Activated CD8-positive, alpha-beta memory T cell treated with anti-CD3 and anti-CD28 coated beads, Interleukin-2, amount 50 U/mL, for 1 hour (primary cell): Measurements from ENCODE around the gene LSM7.

ENCODE experiments used
- DNase-seq: peaks from one replicate; pipeline ENCODE4 v3.0.0-alpha.2; 2020; ENCODE audit errors: extremely low read depth

Gene LSM7

GRCh38 chr19:2323707-2324106 lies 4.7 kb downstream of the LSM7 start:
- DNase-seq: no peak

- no peak for DNase-seq
Measured at GRCh38 chr19:2321565-2322283, 6.7 kb downstream of the LSM7 start.

- no peak for DNase-seq
Measured at GRCh38 chr19:2320939-2321338, 7.4 kb downstream of the LSM7 start.

- DNase-seq: no peak
Measured at GRCh38 chr19:2320049-2320448, 8.3 kb downstream of the LSM7 start.

GRCh38 chr19:2319551-2319950 lies 8.8 kb downstream of the LSM7 start:
- no peak for DNase-seq

GRCh38 chr19:2318923-2319322 lies 9.5 kb downstream of the LSM7 start:
- DNase-seq: no peak

GRCh38 chr19:2317756-2318155 lies 10.6 kb downstream of the LSM7 start:
- no peak for DNase-seq

GRCh38 chr19:2317300-2317699 lies 11.1 kb downstream of the LSM7 start:
- DNase-seq: no peak

GRCh38 chr19:2315818-2316353 lies 12.5 kb downstream of the LSM7 start:
- no peak for DNase-seq

GRCh38 chr19:2315121-2315817 lies 13.1 kb downstream of the LSM7 start:
- no peak for DNase-seq

- no peak for DNase-seq
Measured at GRCh38 chr19:2312820-2313501, 15.4 kb downstream of the LSM7 start.

- DNase-seq: no peak
Measured at GRCh38 chr19:2311093-2311492, 17.3 kb downstream of the LSM7 start.

GRCh38 chr19:2309734-2310362 lies 18.5 kb downstream of the LSM7 start:
- no peak for DNase-seq

- no peak for DNase-seq
Measured at GRCh38 chr19:2308114-2308556, 20.3 kb downstream of the LSM7 start, which contains the start of gene LINGO3. Gene LINGO3, minus strand, starts transcription at chr19:2308154. Its CDS starts 16,378 bp downstream, at chr19:2291776.

GRCh38 chr19:2307518-2308012 lies 20.8 kb downstream of the LSM7 start:
- DNase-seq: no peak

GRCh38 chr19:2306971-2307370 lies 21.4 kb downstream of the LSM7 start:
- no peak for DNase-seq

- no peak for DNase-seq
Measured at GRCh38 chr19:2306281-2306806, 22.0 kb downstream of the LSM7 start.

GRCh38 chr19:2305452-2306280 lies 22.7 kb downstream of the LSM7 start:
- DNase-seq: no peak

GRCh38 chr19:2303211-2303798 lies 25.1 kb downstream of the LSM7 start:
- DNase-seq: no peak
